Type B pancreatic cell (in vitro differentiated cells): ENCODE data around the gene NELFCD. TPM values are rescaled to one million over a fixed set of nuclear protein-coding genes. Genes with fewer than 3 reads are reported as not detected.

Source experiments
- DNase-seq: peaks from one replicate; pipeline ENCODE4 v3.0.0; 2021; ENCODE audit warnings: mixed read lengths; ENCODE audit not compliant: unreplicated experiment; ENCODE audit errors: extremely low spot score
- H3K27ac Mint-ChIP-seq: 2 replicates; pipeline ENCODE4 v1.8.0; 2021; ENCODE audit warnings: mild to moderate bottlenecking, mixed read lengths
- H3K27me3 Mint-ChIP-seq: 2 replicates; pipeline ENCODE4 v1.8.0; 2021; ENCODE audit warnings: mixed read lengths
- H3K36me3 Mint-ChIP-seq: 2 replicates; pipeline ENCODE4 v1.8.0; 2021; ENCODE audit warnings: mixed read lengths
- H3K4me1 Mint-ChIP-seq: one replicate; pipeline ENCODE4 v1.8.0; 2021; ENCODE audit warnings: mixed read lengths; ENCODE audit not compliant: unreplicated experiment
- H3K4me3 Mint-ChIP-seq: 2 replicates; pipeline ENCODE4 v1.8.0; 2021; ENCODE audit warnings: mild to moderate bottlenecking, mixed read lengths
- H3K9me3 Mint-ChIP-seq: 2 replicates; pipeline ENCODE4 v1.8.0; 2021; ENCODE audit warnings: mixed read lengths
- total RNA-seq: library from RNA; stranded (reverse); gene quantifications from 2 replicates; pipeline ENCODE4 v1.2.1, GENCODE V29; 2021; ENCODE audit warnings: low replicate concordance
- TF ChIP-seq, protein P1 (sequence below): fragments of 200-600 bp; sonication (generic); conservative IDR thresholded peaks from 2 replicates; pipeline ENCODE4 v1.5.0; 2021; ENCODE audit warnings: antibody characterized with exemption, mild to moderate bottlenecking

The NELFCD gene
- total RNA-seq, 1 donor from 2014 or later = 110 TPM

DNA sequence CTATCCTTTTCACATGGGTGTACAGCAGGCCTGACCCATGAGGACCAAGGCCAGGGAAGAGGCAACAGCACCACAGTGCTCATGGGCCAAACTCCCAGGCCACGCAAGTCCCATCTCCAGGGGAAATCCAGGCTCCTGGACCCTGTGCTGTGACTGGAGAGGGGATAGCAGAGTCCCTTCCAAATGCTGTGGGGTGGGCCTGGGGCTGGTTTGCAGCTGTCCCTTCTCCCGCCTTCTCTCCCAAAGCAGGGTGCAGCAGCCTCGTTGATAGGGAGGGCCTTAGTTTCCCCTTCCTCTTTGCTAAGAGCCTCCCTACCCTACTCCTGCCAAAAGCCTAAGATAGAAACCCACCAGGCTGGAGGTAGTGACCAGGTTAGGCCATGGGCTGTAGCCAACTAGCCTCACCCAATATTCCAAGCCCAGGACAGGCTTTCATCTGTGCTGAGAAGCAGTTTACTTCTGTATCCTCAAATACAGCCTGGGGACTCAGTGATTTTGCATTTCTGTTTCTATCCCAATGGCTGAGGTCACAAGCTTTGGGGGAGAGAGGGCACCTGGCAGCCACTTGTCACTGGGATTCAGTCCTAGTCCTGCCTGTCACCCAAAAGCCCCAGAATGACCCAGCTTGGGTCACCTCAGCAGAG, 24.6 kb downstream of the NELFCD start:
- Mint-ChIP-seq H3K36me3 (peaks cover 6% of the 10 kb centered on the region), H3K27ac (no peak overlapping the region), H3K27me3 (no peaks in the 10 kb centered on the region), H3K4me1 (peaks cover 23% of the 10 kb centered on the region), H3K4me3 (peak overlapping the region; percentile 59), H3K9me3 (no peaks in the 10 kb centered on the region)
- no peak for DNase-seq
- TF ChIP-seq, protein P1, sequence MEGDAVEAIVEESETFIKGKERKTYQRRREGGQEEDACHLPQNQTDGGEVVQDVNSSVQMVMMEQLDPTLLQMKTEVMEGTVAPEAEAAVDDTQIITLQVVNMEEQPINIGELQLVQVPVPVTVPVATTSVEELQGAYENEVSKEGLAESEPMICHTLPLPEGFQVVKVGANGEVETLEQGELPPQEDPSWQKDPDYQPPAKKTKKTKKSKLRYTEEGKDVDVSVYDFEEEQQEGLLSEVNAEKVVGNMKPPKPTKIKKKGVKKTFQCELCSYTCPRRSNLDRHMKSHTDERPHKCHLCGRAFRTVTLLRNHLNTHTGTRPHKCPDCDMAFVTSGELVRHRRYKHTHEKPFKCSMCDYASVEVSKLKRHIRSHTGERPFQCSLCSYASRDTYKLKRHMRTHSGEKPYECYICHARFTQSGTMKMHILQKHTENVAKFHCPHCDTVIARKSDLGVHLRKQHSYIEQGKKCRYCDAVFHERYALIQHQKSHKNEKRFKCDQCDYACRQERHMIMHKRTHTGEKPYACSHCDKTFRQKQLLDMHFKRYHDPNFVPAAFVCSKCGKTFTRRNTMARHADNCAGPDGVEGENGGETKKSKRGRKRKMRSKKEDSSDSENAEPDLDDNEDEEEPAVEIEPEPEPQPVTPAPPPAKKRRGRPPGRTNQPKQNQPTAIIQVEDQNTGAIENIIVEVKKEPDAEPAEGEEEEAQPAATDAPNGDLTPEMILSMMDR = no peak

GRCh38 chr20:59006167-59006863, 25.3 kb downstream of the NELFCD start:
- TF ChIP-seq, protein P1 = no peak
- peaks cover 6% of the 10 kb centered on the region for H3K36me3 Mint-ChIP-seq
- H3K27me3 Mint-ChIP-seq = no peaks in the 10 kb centered on the region
- H3K4me3 Mint-ChIP-seq = peak overlapping the region; percentile 47
- no peak overlapping the region for H3K27ac Mint-ChIP-seq
- H3K9me3 Mint-ChIP-seq = no peaks in the 10 kb centered on the region
- DNase-seq = no peak
- H3K4me1 Mint-ChIP-seq = peaks cover 30% of the 10 kb centered on the region

DNA sequence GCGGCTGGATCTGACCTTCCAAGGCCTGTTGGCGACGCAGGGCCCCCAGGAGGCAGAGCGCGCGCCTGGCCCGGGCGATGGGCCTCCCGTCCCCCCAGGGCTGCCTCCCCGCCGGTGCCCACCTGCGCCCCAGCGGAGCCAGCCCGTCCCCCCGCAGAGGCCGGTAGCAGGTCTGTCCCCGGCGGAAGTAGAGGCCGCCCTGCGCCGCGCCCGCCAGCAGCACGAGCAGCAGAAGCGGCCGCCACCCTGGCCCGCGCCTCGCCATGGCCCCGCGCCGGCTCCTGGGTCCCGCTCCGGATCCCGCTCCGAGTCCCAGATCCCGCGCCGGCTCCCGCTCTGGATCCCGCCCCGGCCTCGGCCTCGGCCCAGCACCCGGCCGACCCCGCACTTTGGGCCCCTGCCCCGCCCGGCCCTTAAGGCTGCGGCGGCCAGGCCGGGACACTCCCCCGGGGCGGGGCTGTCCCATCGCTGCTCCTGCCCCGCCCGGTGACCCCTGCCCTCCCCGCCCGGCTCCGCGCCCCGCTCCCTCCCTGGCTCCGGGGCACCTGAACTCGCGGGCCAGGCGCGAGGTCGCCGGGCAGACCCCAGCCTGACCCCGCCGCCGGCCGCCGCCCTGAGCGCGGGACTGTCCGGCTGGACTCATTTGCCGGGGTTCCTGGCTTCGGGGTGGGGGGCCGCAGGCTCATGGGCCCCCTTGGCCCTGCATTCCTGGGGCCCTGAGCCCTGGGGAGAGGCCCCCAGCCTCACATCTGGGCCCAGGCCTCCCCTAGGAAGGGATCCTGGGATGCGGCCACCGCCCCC, 26.0 kb downstream of the NELFCD start, which contains the start of gene CTSZ:
Gene CTSZ, minus strand, starts transcription at position 391 of the 801 bp plus-strand sequence. Its CDS starts 126 bp downstream, at position 265.
- TF ChIP-seq, protein P1 = no peak
- H3K4me3 Mint-ChIP-seq = peak within 1 kb of the TSS; percentile 72
- H3K4me1 Mint-ChIP-seq = peaks cover 33% of the 10 kb centered on the region
- no peak for DNase-seq
- H3K36me3 Mint-ChIP-seq = peaks cover 6% of the 10 kb centered on the region
- no peaks in the 10 kb centered on the region for H3K9me3 Mint-ChIP-seq
- no peak within 1 kb of the TSS for H3K27ac Mint-ChIP-seq
- H3K27me3 Mint-ChIP-seq = no peaks in the 10 kb centered on the region

DNA sequence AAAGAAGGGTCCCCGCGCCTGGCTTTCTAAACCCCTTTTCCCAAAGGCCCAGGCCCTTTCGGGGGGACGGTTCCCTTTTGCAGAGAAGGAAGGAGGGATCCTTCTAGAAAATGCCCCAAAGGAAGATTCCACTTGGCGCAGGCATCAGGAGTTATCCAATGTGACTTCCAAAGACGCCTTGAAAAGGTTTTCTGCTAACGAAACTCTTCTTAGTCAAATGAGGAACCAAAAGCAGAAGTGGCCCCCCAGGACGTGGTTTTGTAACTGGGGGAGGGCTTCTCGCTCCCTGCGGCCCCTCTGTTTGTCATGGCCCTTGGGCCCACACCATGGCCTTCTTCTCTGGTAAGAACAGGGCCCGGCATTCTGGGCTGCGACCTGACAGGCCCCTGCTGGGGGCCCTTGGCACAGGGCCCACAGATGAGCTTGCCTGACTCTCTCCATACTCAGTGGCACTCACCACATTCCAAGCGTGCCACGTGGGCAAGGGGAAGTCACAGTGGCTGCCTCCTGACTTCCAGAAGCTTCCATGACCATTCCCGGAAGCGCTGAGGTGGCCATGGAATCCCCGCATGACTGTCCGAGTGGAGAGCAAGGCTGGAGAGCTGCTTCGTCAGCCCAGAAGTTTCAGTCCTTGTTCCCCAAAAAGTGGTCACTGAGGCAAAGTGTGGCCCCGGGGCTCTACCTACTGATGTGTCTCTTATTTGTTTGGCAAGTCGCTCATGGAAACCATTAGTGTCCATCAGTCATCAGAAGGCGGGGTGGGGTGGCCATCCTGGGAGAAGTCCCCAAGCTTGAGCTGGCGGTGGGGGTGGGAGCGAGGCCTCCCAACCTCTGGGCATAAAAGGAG, 26.8 kb downstream of the NELFCD start:
- H3K27ac Mint-ChIP-seq = no peak overlapping the region

More for the DNA sequence above, 26.8 kb downstream of the NELFCD start:
- H3K36me3 Mint-ChIP-seq = peaks cover 5% of the 10 kb centered on the region
- peaks cover 31% of the 10 kb centered on the region for H3K4me1 Mint-ChIP-seq
- TF ChIP-seq, protein P1 = no peak
- no peaks in the 10 kb centered on the region for H3K9me3 Mint-ChIP-seq
- no peaks in the 10 kb centered on the region for H3K27me3 Mint-ChIP-seq
- H3K4me3 Mint-ChIP-seq = peak overlapping the region; percentile 72
- DNase-seq = no peak
